ENCODE measurements around the gene MAML1.
"Not testable (repeated sequence)": the region's sequence is repeated elsewhere in the genome, so short reads cannot be mapped to it uniquely, and the experiment has no call there.

Gene MAML1

GRCh38 chr5:179732412-179732917 is at the start of gene MAML1:
MAML1 (plus strand) TSS chr5:179732822; CDS start chr5:179733113, 291 bp downstream.
- DNase-seq (ENCODE audit: low read depth, low spot score), result peak; percentile 100

GRCh38 chr5:179689212-179689611 is 43.4 kb upstream of the MAML1 start:
- DNase-seq (ENCODE audit: low read depth, low spot score), result not testable (repeated sequence)

GRCh38 chr5:179694561-179694960 is 38.1 kb upstream of the MAML1 start:
- DNase-seq (ENCODE audit: low read depth, low spot score), result no peak

GRCh38 chr5:179696603-179697002 is 36.0 kb upstream of the MAML1 start:
- no peak for DNase-seq (ENCODE audit: low read depth, low spot score)

GRCh38 chr5:179697108-179697507 is 35.5 kb upstream of the MAML1 start:
- DNase-seq (ENCODE audit: low read depth, low spot score), result no peak

GRCh38 chr5:179697543-179697942 is 35.1 kb upstream of the MAML1 start:
- not testable (repeated sequence) for DNase-seq (ENCODE audit: low read depth, low spot score)

GRCh38 chr5:179697993-179698934 is 34.4 kb upstream of the MAML1 start:
- peak; percentile 100 for DNase-seq (ENCODE audit: low read depth, low spot score)

- no peak for DNase-seq (ENCODE audit: low read depth, low spot score)
These were observed 33.5 kb upstream of the MAML1 start, which contains the start of gene CANX for GRCh38 chr5:179698935-179699615. CANX (plus strand) TSS chr5:179698967; CDS start chr5:179705682, 6,715 bp downstream.

- peak; percentile 35 for DNase-seq (ENCODE audit: low read depth, low spot score)
These were observed 32.9 kb upstream of the MAML1 start for GRCh38 chr5:179699616-179700237.

GRCh38 chr5:179700401-179700918 is 32.2 kb upstream of the MAML1 start:
- DNase-seq (ENCODE audit: low read depth, low spot score), result no peak

GRCh38 chr5:179716286-179716685 is 16.3 kb upstream of the MAML1 start:
- no peak for DNase-seq (ENCODE audit: low read depth, low spot score)

- no peak for DNase-seq (ENCODE audit: low read depth, low spot score)
These were observed 12.4 kb upstream of the MAML1 start for GRCh38 chr5:179720222-179720621.

- no peak for DNase-seq (ENCODE audit: low read depth, low spot score)
These were observed 8.5 kb upstream of the MAML1 start for GRCh38 chr5:179724163-179724562.

- no peak for DNase-seq (ENCODE audit: low read depth, low spot score)
These were observed 5.5 kb upstream of the MAML1 start for GRCh38 chr5:179727106-179727505.

- no peak for DNase-seq (ENCODE audit: low read depth, low spot score)
These were observed 3.3 kb upstream of the MAML1 start for GRCh38 chr5:179729303-179729702.

GRCh38 chr5:179729727-179730126 is 2.9 kb upstream of the MAML1 start:
- DNase-seq (ENCODE audit: low read depth, low spot score), result no peak

GRCh38 chr5:179730356-179730755 is 2.3 kb upstream of the MAML1 start:
- no peak for DNase-seq (ENCODE audit: low read depth, low spot score)

- DNase-seq (ENCODE audit: low read depth, low spot score), result no peak
These were observed 1.8 kb upstream of the MAML1 start for GRCh38 chr5:179730852-179731251.

GRCh38 chr5:179731791-179732411 is 721 bp upstream of the MAML1 start:
- no peak for DNase-seq (ENCODE audit: low read depth, low spot score)

GRCh38 chr5:179732918-179733771 is 523 bp downstream of the MAML1 start:
- peak; percentile 63 for DNase-seq (ENCODE audit: low read depth, low spot score)

Data from ELF-1 (cell line).